SK-N-SH (cell line): ENCODE measurements around the gene CATSPERD.

Experiments
- EP300 ChIP-seq, 2 experiments: IDR thresholded peaks; 2 replicates each; pipeline versions ENCODE4 v1.4.0 to v1.6.1; 2012; ENCODE audit warnings: borderline replicate concordance in 1 of 2, low read depth in 1 of 2, low read length in 1 of 2
- FOSL2 ChIP-seq: IDR thresholded peaks from 2 replicates; pipeline ENCODE4 v1.4.0; 2012; ENCODE audit warnings: low read depth, mild to moderate bottlenecking, moderate library complexity, borderline replicate concordance
- GABPA ChIP-seq: IDR thresholded peaks from 2 replicates; pipeline ENCODE4 v1.4.0; 2012; ENCODE audit warnings: low read depth, mild to moderate bottlenecking
- JUND ChIP-seq: IDR thresholded peaks from 2 replicates; pipeline ENCODE4 v1.4.0; 2012
- MEF2A ChIP-seq: IDR thresholded peaks from 2 replicates; pipeline ENCODE4 v1.4.0; 2012; ENCODE audit warnings: low read depth, borderline replicate concordance
- POLR2AphosphoS5 ChIP-seq: IDR thresholded peaks from 2 replicates; pipeline ENCODE4 v1.6.1; 2012; ENCODE audit warnings: low read depth, low read length
- SIN3A ChIP-seq: IDR thresholded peaks from 2 replicates; pipeline ENCODE4 v1.6.1; 2012; ENCODE audit warnings: low read depth, mild to moderate bottlenecking, low read length, moderate library complexity, borderline replicate concordance
- TEAD4 ChIP-seq: IDR thresholded peaks from 2 replicates; pipeline ENCODE4 v1.4.0; 2012; ENCODE audit warnings: mild to moderate bottlenecking, borderline replicate concordance; ENCODE audit not compliant: insufficient read depth
- TF ChIP-seq, protein P1 (sequence below): fragments of 200-600 bp; sonication (generic); IDR thresholded peaks from 2 replicates; pipeline ENCODE4 v1.6.1; 2017; ENCODE audit warnings: antibody characterized with exemption, mild to moderate bottlenecking, moderate library complexity
- TF ChIP-seq, protein P2 (sequence below): IDR thresholded peaks from 2 replicates; pipeline ENCODE4 v1.6.1; 2012; ENCODE audit warnings: mild to moderate bottlenecking, low read depth, low read length, moderate library complexity
- TF ChIP-seq, protein P3 (sequence below): fragments of 150-350 bp; IDR thresholded peaks from 2 replicates; pipeline ENCODE4 v1.6.1; 2016; ENCODE audit warnings: mild to moderate bottlenecking, low read depth, low read length
- TF ChIP-seq, protein P4 (sequence below): IDR thresholded peaks from 2 replicates; pipeline ENCODE4 v1.4.0; 2012; ENCODE audit warnings: low read depth, borderline replicate concordance
- TF ChIP-seq, protein P5 (sequence below): IDR thresholded peaks from 2 replicates; pipeline ENCODE4 v1.4.0; 2012; ENCODE audit warnings: low read depth

DNA sequence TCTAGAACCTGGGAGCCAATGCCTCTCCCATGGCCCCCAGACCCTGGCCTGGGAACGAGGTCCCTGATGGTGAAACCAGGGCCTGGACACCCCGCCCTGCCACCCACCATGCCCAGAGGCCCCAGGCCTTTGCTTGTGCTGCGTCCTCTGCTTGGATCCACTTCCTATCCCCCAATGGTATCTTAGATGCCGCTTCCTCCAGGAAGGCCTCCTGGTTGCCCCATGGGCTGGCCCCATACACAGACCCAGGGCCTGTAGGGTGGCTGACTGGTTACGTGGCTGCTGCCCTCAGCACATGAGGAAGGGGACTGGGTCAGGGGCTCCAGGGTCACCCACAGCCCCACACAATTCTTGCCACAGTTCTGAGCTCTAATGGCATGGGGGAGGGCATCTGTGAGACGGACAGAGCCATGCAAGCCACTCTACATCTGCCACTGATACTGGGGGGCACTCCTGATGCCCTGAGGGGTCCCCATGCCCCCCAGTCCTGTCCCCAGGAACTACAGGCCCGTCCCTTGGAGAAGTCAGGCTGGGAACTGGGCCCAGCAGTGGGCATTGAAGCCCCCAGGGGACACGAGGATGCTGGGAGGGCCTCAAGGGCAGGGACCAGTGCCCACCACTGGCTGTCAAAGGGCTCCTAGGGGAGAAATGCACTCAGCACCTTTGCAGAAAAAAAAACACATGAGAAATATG lies 25.3 kb upstream of the CATSPERD start:
- TF ChIP-seq EP300 (IDR thresholded peaks at IDR 0.05; ENCODE audit: borderline replicate concordance in 1 of 2, low read depth in 1 of 2, low read length in 1 of 2) = no peak
- TF ChIP-seq, protein P1, sequence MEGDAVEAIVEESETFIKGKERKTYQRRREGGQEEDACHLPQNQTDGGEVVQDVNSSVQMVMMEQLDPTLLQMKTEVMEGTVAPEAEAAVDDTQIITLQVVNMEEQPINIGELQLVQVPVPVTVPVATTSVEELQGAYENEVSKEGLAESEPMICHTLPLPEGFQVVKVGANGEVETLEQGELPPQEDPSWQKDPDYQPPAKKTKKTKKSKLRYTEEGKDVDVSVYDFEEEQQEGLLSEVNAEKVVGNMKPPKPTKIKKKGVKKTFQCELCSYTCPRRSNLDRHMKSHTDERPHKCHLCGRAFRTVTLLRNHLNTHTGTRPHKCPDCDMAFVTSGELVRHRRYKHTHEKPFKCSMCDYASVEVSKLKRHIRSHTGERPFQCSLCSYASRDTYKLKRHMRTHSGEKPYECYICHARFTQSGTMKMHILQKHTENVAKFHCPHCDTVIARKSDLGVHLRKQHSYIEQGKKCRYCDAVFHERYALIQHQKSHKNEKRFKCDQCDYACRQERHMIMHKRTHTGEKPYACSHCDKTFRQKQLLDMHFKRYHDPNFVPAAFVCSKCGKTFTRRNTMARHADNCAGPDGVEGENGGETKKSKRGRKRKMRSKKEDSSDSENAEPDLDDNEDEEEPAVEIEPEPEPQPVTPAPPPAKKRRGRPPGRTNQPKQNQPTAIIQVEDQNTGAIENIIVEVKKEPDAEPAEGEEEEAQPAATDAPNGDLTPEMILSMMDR = no peak
- TF ChIP-seq, protein P2, sequence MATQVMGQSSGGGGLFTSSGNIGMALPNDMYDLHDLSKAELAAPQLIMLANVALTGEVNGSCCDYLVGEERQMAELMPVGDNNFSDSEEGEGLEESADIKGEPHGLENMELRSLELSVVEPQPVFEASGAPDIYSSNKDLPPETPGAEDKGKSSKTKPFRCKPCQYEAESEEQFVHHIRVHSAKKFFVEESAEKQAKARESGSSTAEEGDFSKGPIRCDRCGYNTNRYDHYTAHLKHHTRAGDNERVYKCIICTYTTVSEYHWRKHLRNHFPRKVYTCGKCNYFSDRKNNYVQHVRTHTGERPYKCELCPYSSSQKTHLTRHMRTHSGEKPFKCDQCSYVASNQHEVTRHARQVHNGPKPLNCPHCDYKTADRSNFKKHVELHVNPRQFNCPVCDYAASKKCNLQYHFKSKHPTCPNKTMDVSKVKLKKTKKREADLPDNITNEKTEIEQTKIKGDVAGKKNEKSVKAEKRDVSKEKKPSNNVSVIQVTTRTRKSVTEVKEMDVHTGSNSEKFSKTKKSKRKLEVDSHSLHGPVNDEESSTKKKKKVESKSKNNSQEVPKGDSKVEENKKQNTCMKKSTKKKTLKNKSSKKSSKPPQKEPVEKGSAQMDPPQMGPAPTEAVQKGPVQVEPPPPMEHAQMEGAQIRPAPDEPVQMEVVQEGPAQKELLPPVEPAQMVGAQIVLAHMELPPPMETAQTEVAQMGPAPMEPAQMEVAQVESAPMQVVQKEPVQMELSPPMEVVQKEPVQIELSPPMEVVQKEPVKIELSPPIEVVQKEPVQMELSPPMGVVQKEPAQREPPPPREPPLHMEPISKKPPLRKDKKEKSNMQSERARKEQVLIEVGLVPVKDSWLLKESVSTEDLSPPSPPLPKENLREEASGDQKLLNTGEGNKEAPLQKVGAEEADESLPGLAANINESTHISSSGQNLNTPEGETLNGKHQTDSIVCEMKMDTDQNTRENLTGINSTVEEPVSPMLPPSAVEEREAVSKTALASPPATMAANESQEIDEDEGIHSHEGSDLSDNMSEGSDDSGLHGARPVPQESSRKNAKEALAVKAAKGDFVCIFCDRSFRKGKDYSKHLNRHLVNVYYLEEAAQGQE = no peak
- TF ChIP-seq, protein P3, sequence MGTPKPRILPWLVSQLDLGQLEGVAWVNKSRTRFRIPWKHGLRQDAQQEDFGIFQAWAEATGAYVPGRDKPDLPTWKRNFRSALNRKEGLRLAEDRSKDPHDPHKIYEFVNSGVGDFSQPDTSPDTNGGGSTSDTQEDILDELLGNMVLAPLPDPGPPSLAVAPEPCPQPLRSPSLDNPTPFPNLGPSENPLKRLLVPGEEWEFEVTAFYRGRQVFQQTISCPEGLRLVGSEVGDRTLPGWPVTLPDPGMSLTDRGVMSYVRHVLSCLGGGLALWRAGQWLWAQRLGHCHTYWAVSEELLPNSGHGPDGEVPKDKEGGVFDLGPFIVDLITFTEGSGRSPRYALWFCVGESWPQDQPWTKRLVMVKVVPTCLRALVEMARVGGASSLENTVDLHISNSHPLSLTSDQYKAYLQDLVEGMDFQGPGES = no peak
- TF ChIP-seq POLR2AphosphoS5 = no peak
- TF ChIP-seq GABPA = no peak
- TF ChIP-seq SIN3A = no peak
- TF ChIP-seq TEAD4 = no peak
- no peak for TF ChIP-seq MEF2A
- TF ChIP-seq JUND = no peak
- TF ChIP-seq, protein P4, sequence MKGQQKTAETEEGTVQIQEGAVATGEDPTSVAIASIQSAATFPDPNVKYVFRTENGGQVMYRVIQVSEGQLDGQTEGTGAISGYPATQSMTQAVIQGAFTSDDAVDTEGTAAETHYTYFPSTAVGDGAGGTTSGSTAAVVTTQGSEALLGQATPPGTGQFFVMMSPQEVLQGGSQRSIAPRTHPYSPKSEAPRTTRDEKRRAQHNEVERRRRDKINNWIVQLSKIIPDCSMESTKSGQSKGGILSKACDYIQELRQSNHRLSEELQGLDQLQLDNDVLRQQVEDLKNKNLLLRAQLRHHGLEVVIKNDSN = no peak
- TF ChIP-seq, protein P5, sequence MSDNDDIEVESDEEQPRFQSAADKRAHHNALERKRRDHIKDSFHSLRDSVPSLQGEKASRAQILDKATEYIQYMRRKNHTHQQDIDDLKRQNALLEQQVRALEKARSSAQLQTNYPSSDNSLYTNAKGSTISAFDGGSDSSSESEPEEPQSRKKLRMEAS = no peak
- no peak for TF ChIP-seq FOSL2
